Loucy (cell line): ENCODE results near the gene SDHAF3.

Experiments used
- H2AFZ ChIP-seq: fragments of 200-600 bp; sonication (generic); 2 replicates; pipeline ENCODE4 v1.6.0; 2016; ENCODE audit warnings: antibody characterized with exemption, mild to moderate bottlenecking, low read length, moderate library complexity
- H3F3A ChIP-seq: fragments of 200-600 bp; 2 replicates; pipeline ENCODE4 v1.6.0; 2016; ENCODE audit warnings: antibody characterized with exemption, low read depth, mild to moderate bottlenecking
- H3K27me3 ChIP-seq: fragments of 200-600 bp; sonication (generic); 2 replicates; pipeline ENCODE4 v1.6.1; 2014; ENCODE audit warnings: low read length, mild to moderate bottlenecking; ENCODE audit not compliant: insufficient read depth, poor library complexity, severe bottlenecking
- H3K36me3 ChIP-seq: fragments of 200-600 bp; sonication (generic); 2 replicates; pipeline ENCODE4 v1.6.1; 2016; ENCODE audit warnings: low read length; ENCODE audit not compliant: insufficient read depth
- H3K4me1 ChIP-seq: fragments of 200-600 bp; sonication (generic); 2 replicates; pipeline ENCODE4 v1.5.1; 2014; ENCODE audit warnings: low read length, mild to moderate bottlenecking; ENCODE audit not compliant: insufficient read depth, poor library complexity, severe bottlenecking
- H3K4me2 ChIP-seq: fragments of 200-600 bp; sonication (generic); 2 replicates; pipeline ENCODE4 v1.6.0; 2014; ENCODE audit warnings: antibody characterized with exemption, low read length, low read depth, mild to moderate bottlenecking; ENCODE audit not compliant: poor library complexity, severe bottlenecking
- H3K4me3 ChIP-seq: fragments of 200-600 bp; sonication (generic); 2 replicates; pipeline ENCODE4 v1.5.1; 2014; ENCODE audit warnings: low read length, mild to moderate bottlenecking, mixed read lengths; ENCODE audit not compliant: poor library complexity, severe bottlenecking
- H3K79me2 ChIP-seq: fragments of 200-600 bp; sonication (generic); 2 replicates; pipeline ENCODE4 v1.6.1; 2014; ENCODE audit warnings: low read length; ENCODE audit not compliant: insufficient read depth
- H3K9ac ChIP-seq: fragments of 200-600 bp; sonication (generic); 2 replicates; pipeline ENCODE4 v1.6.0; 2014; ENCODE audit warnings: mild to moderate bottlenecking, low read depth, low read length, moderate library complexity; ENCODE audit not compliant: poor library complexity, severe bottlenecking
- H3K9me2 ChIP-seq: fragments of 200-600 bp; sonication (generic); replicated peaks from 2 replicates; pipeline ENCODE4 v1.6.1; 2016; ENCODE audit warnings: low read depth, low read length, mixed read lengths
- H3K9me3 ChIP-seq: fragments of 200-600 bp; sonication (generic); 2 replicates; pipeline ENCODE4 v1.6.1; 2014; ENCODE audit warnings: mild to moderate bottlenecking, antibody characterized with exemption, low read length, low read depth; ENCODE audit not compliant: insufficient read depth
- H4K20me1 ChIP-seq: fragments of 200-600 bp; sonication (generic); 2 replicates; pipeline ENCODE4 v1.6.0; 2014; ENCODE audit warnings: antibody characterized with exemption, low read length, mild to moderate bottlenecking; ENCODE audit not compliant: insufficient read depth, poor library complexity, severe bottlenecking
- CTCF ChIP-seq: fragments of 200-600 bp; sonication (generic); conservative IDR thresholded peaks from 2 replicates; pipeline ENCODE4 v1.5.1; 2014; ENCODE audit warnings: mild to moderate bottlenecking, antibody characterized with exemption, low read length
- EZH2phosphoT487 ChIP-seq: fragments of 200-600 bp; IDR thresholded peaks from 2 replicates; pipeline ENCODE4 v1.6.1; 2018; ENCODE audit warnings: antibody characterized with exemption, mild to moderate bottlenecking, moderate library complexity, borderline replicate concordance

The SDHAF3 gene

GRCh38 chr7:97198596-97198995 lies 81.1 kb downstream of the SDHAF3 start:
- Histone ChIP-seq H3F3A (no peaks in the 10 kb centered on the region), H3K9ac (no peak overlapping the region), H3K4me1 (no peaks in the 10 kb centered on the region), H3K4me3 (no peak overlapping the region), H3K79me2 (no peaks in the 10 kb centered on the region), H3K27me3 (no peaks in the 10 kb centered on the region), H3K36me3 (no peaks in the 10 kb centered on the region), H2AFZ (no peak overlapping the region), H4K20me1 (no peaks in the 10 kb centered on the region), H3K9me3 (no peaks in the 10 kb centered on the region), H3K4me2 (no peak overlapping the region), H3K9me2 (no peaks in the 10 kb centered on the region)
- TF ChIP-seq CTCF (no peak), EZH2phosphoT487 (no peak)

GRCh38 chr7:97200018-97200417 lies 82.5 kb downstream of the SDHAF3 start:
- Histone ChIP-seq H3K9me2 (no peaks in the 10 kb centered on the region), H3K9ac (no peak overlapping the region), H3K4me1 (no peaks in the 10 kb centered on the region), H2AFZ (no peak overlapping the region), H3K79me2 (no peaks in the 10 kb centered on the region), H3K4me3 (no peak overlapping the region), H3K27me3 (no peaks in the 10 kb centered on the region), H4K20me1 (no peaks in the 10 kb centered on the region), H3F3A (no peaks in the 10 kb centered on the region), H3K4me2 (no peak overlapping the region), H3K9me3 (no peaks in the 10 kb centered on the region), H3K36me3 (no peaks in the 10 kb centered on the region)
- TF ChIP-seq EZH2phosphoT487 = no peak
- no peak for TF ChIP-seq CTCF

- Histone ChIP-seq H3K79me2 (no peaks in the 10 kb centered on the region), H3K9me3 (no peaks in the 10 kb centered on the region), H3K27me3 (no peaks in the 10 kb centered on the region), H3K4me3 (no peak overlapping the region), H3K9ac (no peak overlapping the region), H3K4me2 (no peak overlapping the region), H3F3A (no peaks in the 10 kb centered on the region), H4K20me1 (no peaks in the 10 kb centered on the region), H3K9me2 (no peaks in the 10 kb centered on the region; the same call in 1 of the 2 replicates), H3K4me1 (no peaks in the 10 kb centered on the region), H2AFZ (no peak overlapping the region), H3K36me3 (no peaks in the 10 kb centered on the region)
- no peak for TF ChIP-seq EZH2phosphoT487
- no peak for TF ChIP-seq CTCF
Measured at GRCh38 chr7:97203957-97204356, 86.5 kb downstream of the SDHAF3 start.
